PC-3 (cell line): ENCODE results near the gene IL1RAPL2. TPM values are rescaled to one million over a fixed set of nuclear protein-coding genes. Genes with fewer than 3 reads are reported as not detected.

Experiments used
- ATAC-seq: fragments of 200-7000 bp; cut with Tn5 transposase; 2 replicates; pipeline ENCODE4 v1.9.1; 2020; ENCODE audit warnings: mild to moderate bottlenecking, moderate library complexity
- BruUV-seq: library from RNA; stranded (reverse); fragments of 400-500 nt; replicated peaks from 2 replicates; lab custom pipeline; 2021; lab: Mats Ljungman, UMichigan
- CTCF ChIA-PET: fragments of 300-600 bp; sonication (Branson Sonifier 250); formaldehyde crosslinking; loops from one replicate; lab custom pipeline; 2022; ENCODE audit warnings: antibody characterized with exemption; lab: Charles Lee
- POLR2A ChIA-PET: fragments of 300-600 bp; sonication (Branson Sonifier 250); formaldehyde crosslinking; loops from one replicate; lab custom pipeline; 2022; ENCODE audit warnings: antibody characterized with exemption; ENCODE audit not compliant: unreplicated experiment; lab: Charles Lee
- DNase-seq: peaks from one replicate; pipeline ENCODE4 v3.0.0-alpha.2; 2015
- H2AFZ ChIP-seq: fragments of 300-600 bp; sonication (generic); 2 replicates; pipeline ENCODE4 v1.6.0; 2016; ENCODE audit warnings: antibody characterized with exemption, low read length
- H3F3A ChIP-seq: fragments of 300-600 bp; sonication (generic); one replicate; pipeline ENCODE4 v1.6.0; 2017; ENCODE audit warnings: antibody characterized with exemption, low read length, control low read depth, mild to moderate bottlenecking; ENCODE audit not compliant: unreplicated experiment
- H3K27ac ChIP-seq: fragments of 300-600 bp; sonication (generic); 2 replicates; pipeline ENCODE4 v1.5.1; 2016; ENCODE audit warnings: mild to moderate bottlenecking, low read length
- H3K27me3 ChIP-seq: fragments of 300-600 bp; sonication (generic); 2 replicates; pipeline ENCODE4 v1.6.1; 2016; ENCODE audit warnings: low read length, mixed read lengths
- H3K36me3 ChIP-seq: fragments of 300-600 bp; sonication (generic); 2 replicates; pipeline ENCODE4 v1.6.1; 2016; ENCODE audit warnings: low read depth, mixed run types, low read length, mixed read lengths
- H3K4me1 ChIP-seq: fragments of 300-600 bp; sonication (generic); 2 replicates; pipeline ENCODE4 v1.5.1; 2016; ENCODE audit warnings: low read length; ENCODE audit not compliant: insufficient read depth
- H3K4me2 ChIP-seq: fragments of 300-600 bp; sonication (generic); 2 replicates; pipeline ENCODE4 v1.6.0; 2016; ENCODE audit warnings: low read length
- H3K4me3 ChIP-seq: fragments of 300-600 bp; sonication (generic); 2 replicates; pipeline ENCODE4 v1.5.1; 2016; ENCODE audit warnings: mild to moderate bottlenecking, low read length, mixed read lengths
- H3K79me2 ChIP-seq: fragments of 300-600 bp; sonication (generic); 2 replicates; pipeline ENCODE4 v1.6.1; 2017; ENCODE audit warnings: low read length, mixed read lengths
- H3K9ac ChIP-seq: fragments of 300-600 bp; sonication (generic); 2 replicates; pipeline ENCODE4 v1.6.0; 2016; ENCODE audit warnings: mild to moderate bottlenecking, low read length
- H3K9me2 ChIP-seq: fragments of 300-600 bp; sonication (generic); replicated peaks from 2 replicates; pipeline ENCODE4 v1.6.1; 2016; ENCODE audit warnings: mixed run types, low read length, mixed read lengths
- H3K9me3 ChIP-seq: fragments of 300-600 bp; sonication (generic); 2 replicates; pipeline ENCODE4 v1.6.1; 2016; ENCODE audit warnings: low read length, mixed read lengths
- H4K20me1 ChIP-seq: fragments of 300-600 bp; sonication (generic); 2 replicates; pipeline ENCODE4 v1.6.1; 2016; ENCODE audit warnings: low read length, mixed read lengths
- EZH2 ChIP-seq: fragments of 300-600 bp; sonication (generic); IDR thresholded peaks from one replicate; pipeline ENCODE4 v1.6.1; 2017; ENCODE audit warnings: antibody characterized with exemption, mild to moderate bottlenecking, low read length; ENCODE audit not compliant: unreplicated experiment
- EZH2phosphoT487 ChIP-seq: fragments of 300-600 bp; sonication (generic); IDR thresholded peaks from 2 replicates; pipeline ENCODE4 v1.6.1; 2018; ENCODE audit warnings: mild to moderate bottlenecking, antibody characterized with exemption, low read length, borderline replicate concordance
- intact Hi-C: fragments of 100-400 bp; cut with micrococcal nuclease; formaldehyde crosslinking; loops from 2 replicates; pipeline ENCODE4 v1.9.0; 2023
- total RNA-seq: library from RNA; depleted of rRNA; stranded (reverse); fragments of >200 nt; gene quantifications from 2 replicates; pipeline ENCODE4 v1.2.3, GENCODE V29; 2014
- TF ChIP-seq, protein P1 (sequence below): fragments of 300-600 bp; sonication (generic); conservative IDR thresholded peaks from 2 replicates; pipeline ENCODE4 v1.5.1; 2017; ENCODE audit warnings: antibody characterized with exemption, low read depth, mild to moderate bottlenecking, low read length

The IL1RAPL2 gene
- total RNA-seq, 1 experiment from 2014 or later: 0.62 TPM

DNA sequence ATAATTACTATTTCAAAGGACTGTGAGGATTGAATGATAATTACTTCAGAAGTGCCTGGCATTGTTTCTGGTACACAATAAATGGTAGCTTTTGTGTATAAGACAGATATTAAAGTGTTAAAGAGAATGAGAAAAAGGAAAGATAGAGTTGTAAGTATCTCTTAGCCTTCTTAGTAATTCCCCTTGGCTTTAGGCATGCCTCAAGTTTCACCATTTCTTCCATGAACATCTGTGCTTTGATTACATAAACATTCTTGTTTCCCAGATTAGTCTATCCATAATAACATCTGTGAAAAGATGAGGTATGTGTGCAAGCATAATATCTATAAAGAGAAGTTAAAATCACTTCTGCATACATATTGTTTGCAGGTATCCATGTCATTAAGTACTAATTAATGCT lies 885.4 kb downstream of the IL1RAPL2 start:
- Histone ChIP-seq H2AFZ (no peak overlapping the region), H3K4me3 (no peak overlapping the region), H3K9me2 (no peaks in the 10 kb centered on the region), H3K9ac (no peak overlapping the region), H3K9me3 (no peaks in the 10 kb centered on the region), H3F3A (no peaks in the 10 kb centered on the region), H3K4me1 (no peaks in the 10 kb centered on the region), H3K4me2 (no peak overlapping the region), H4K20me1 (no peaks in the 10 kb centered on the region), H3K27ac (no peak overlapping the region), H3K27me3 (no peaks in the 10 kb centered on the region), H3K36me3 (no peaks in the 10 kb centered on the region), H3K79me2 (no peaks in the 10 kb centered on the region)
- ChIA-PET CTCF (no interaction called here), POLR2A (no interaction called here)
- ATAC-seq: no peak
- TF ChIP-seq EZH2: no peak
- TF ChIP-seq, protein P1, sequence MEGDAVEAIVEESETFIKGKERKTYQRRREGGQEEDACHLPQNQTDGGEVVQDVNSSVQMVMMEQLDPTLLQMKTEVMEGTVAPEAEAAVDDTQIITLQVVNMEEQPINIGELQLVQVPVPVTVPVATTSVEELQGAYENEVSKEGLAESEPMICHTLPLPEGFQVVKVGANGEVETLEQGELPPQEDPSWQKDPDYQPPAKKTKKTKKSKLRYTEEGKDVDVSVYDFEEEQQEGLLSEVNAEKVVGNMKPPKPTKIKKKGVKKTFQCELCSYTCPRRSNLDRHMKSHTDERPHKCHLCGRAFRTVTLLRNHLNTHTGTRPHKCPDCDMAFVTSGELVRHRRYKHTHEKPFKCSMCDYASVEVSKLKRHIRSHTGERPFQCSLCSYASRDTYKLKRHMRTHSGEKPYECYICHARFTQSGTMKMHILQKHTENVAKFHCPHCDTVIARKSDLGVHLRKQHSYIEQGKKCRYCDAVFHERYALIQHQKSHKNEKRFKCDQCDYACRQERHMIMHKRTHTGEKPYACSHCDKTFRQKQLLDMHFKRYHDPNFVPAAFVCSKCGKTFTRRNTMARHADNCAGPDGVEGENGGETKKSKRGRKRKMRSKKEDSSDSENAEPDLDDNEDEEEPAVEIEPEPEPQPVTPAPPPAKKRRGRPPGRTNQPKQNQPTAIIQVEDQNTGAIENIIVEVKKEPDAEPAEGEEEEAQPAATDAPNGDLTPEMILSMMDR: no peak
- no peak for TF ChIP-seq EZH2phosphoT487
- BruUV-seq: no TSS peak
- intact Hi-C loops: no loop called here
- DNase-seq: no peak

DNA sequence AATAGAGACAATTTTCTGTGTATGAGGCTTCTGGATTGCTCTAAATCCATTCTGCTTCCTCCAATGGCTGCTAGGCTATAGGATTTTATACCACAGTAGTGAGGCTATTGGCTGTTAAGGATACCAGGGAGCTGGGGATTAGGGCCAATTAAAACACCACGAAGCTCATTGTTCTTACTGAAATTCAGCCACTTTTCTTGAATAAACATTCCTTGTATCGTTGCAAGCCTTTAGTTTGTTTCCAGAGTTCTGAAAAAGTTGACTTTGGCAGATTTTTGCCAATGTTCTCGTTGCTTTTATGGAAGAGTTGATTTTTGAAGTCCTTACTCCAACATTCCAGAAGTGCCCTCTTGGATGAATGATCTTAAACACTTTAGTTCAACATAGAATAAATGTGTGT lies 892.8 kb downstream of the IL1RAPL2 start:
- Histone ChIP-seq H4K20me1 (no peaks in the 10 kb centered on the region), H3K27ac (no peak overlapping the region), H3K4me1 (peaks cover 14% of the 10 kb centered on the region), H3K36me3 (no peaks in the 10 kb centered on the region), H2AFZ (no peak overlapping the region), H3K4me2 (no peak overlapping the region), H3K79me2 (no peaks in the 10 kb centered on the region), H3K9me2 (no peaks in the 10 kb centered on the region), H3K9me3 (no peaks in the 10 kb centered on the region), H3K9ac (no peak overlapping the region), H3K27me3 (no peaks in the 10 kb centered on the region), H3F3A (no peaks in the 10 kb centered on the region), H3K4me3 (no peak overlapping the region)
- ChIA-PET POLR2A (no interaction called here), CTCF (no interaction called here)
- DNase-seq (no peak), ATAC-seq (no peak)
- TF ChIP-seq, protein P1: no peak
- TF ChIP-seq EZH2 (no peak), EZH2phosphoT487 (no peak)
- intact Hi-C loops: no loop called here
- BruUV-seq: no TSS peak

DNA sequence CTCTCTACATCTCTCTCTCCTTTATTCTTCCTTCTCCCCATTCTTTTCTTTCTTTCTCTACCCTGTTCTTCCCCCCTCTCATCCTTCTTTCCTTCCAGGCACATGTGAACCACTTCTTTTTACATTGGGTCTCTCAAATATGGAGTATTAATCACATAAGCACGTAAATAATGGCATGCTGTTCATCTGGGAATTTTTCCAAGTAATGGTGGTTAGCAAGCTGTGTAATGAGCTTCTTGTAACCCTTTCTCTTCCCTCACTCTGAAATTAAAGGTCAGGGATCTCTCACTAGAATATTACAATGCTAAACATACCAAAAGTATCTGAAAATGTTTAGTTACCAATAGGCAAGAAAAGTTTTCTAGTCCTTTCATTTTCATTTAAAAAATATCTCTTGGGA lies 894.4 kb downstream of the IL1RAPL2 start:
- Histone ChIP-seq H3K9ac (no peak overlapping the region), H4K20me1 (no peaks in the 10 kb centered on the region), H3K4me2 (peak overlapping the region; percentile 49), H3K79me2 (no peaks in the 10 kb centered on the region), H2AFZ (peak overlapping the region; percentile 61), H3K27me3 (no peaks in the 10 kb centered on the region), H3K4me3 (peak overlapping the region; percentile 10; the same call in 1 of the 2 replicates), H3K36me3 (no peaks in the 10 kb centered on the region), H3K9me3 (no peaks in the 10 kb centered on the region), H3K9me2 (no peaks in the 10 kb centered on the region), H3F3A (no peaks in the 10 kb centered on the region), H3K27ac (no peak overlapping the region), H3K4me1 (peaks cover 14% of the 10 kb centered on the region)
- ChIA-PET CTCF (no interaction called here), POLR2A (no interaction called here)
- DNase-seq: peak; percentile 30
- no TSS peak for BruUV-seq
- intact Hi-C loops: loop anchor here (5.0 kb wide), 1 partner anchor 148 kb away; no protein-coding TSS in a partner anchor
- TF ChIP-seq, protein P1: no peak
- TF ChIP-seq EZH2: no peak
- TF ChIP-seq EZH2phosphoT487: no peak
- no peak; the same call in 1 of the 2 replicates for ATAC-seq
